Activated CD8-positive, alpha-beta memory T cell treated with anti-CD3 and anti-CD28 coated beads, Interleukin-2, amount 50 U/mL, for 1 hour (primary cell): ENCODE measurements around the gene TMOD2.

Experiments
- DNase-seq: peaks from one replicate; pipeline ENCODE4 v3.0.0-alpha.2; 2020; ENCODE audit errors: extremely low read depth

Gene TMOD2

DNA sequence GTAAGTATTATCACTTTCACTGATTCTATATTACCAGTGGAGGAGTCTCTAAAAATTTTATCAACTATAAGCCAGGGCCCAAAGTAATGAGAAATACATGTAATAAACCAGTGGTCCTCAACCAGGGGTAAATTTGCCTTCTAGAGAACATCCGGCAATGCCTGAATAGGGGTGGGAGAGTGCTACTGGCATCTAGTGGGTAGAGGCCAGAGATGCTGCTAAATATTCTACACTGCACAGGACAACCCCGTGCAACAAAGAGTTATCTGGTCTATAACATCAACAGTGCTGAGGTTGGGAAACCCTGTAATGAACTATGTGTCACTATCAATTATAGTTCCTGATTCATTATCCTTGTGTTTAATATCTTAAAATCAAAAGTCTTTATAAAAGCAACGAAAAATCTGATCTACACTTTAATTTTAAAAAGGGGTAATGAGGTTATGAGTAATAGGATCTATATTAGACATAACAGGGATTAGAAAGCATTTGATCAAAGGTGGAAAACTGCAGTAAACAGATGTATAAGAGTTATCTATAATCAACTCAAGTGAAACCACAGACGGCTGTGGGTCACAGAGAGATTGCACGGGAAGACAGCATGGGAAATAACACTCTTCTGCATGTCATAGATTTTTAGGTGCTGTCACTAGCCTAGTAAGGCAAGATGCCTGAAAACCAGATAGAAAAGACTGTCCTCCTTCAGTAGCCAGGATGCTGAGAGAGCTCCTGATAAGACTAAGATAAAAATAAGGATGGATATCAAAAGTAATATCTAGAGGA, 16.0 kb upstream of the TMOD2 start:
- DNase-seq, result no peak

DNA sequence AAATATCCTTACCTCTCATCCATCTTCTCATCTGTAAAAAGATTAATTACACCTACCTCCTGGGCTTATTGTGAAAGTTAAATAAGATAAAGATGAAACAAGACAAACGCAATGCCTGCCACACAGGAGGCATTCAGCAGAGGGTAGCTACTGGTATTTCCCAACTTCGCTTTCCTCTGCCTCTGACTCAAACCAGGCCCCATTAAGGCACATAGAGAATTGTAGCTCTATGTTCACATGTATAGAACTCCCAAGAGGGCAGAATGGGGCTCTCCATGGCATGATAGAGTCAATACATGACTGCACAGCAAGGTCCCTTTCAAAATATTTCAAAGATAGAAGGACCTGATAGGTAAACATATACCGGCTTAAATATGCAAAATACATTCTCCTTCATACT, 15.3 kb upstream of the TMOD2 start:
- no peak for DNase-seq

DNA sequence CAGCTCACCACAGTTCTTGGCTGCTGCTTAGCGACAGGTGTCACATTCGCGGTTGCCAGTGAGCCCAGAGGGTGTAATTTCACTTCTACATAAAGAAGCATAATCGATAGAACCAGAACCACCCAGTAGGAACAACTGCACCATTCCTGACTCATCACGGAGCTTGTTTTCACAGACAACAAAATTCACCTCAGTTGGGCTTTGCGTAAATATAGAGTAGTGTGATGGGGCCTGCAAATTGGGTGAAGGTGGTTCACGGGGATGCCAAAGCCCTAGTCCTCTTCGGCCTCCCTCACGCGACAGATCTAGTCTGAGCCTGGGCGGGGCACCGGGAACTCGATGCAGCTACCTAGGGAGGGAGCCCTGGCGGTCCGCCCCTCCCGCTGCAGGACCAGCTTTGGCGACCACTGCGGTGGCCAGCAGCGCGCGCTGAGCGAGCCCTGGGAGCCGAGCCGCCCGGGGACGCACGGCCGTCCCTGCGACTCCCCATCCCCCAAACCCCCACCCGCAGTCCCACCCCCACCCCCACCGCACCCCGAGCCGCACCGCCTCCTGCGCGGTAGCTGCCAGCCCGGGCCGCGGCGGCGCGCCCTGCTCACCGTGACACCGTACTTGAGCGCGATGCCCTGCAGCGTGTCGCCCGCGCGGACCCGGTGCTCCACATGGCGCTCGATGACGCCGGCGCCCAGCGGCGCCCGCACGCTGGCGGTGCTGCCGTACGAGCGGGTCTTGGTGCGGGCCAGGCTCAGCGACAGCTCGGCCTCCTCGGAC, 14.5 kb upstream of the TMOD2 start:
- no peak for DNase-seq

DNA sequence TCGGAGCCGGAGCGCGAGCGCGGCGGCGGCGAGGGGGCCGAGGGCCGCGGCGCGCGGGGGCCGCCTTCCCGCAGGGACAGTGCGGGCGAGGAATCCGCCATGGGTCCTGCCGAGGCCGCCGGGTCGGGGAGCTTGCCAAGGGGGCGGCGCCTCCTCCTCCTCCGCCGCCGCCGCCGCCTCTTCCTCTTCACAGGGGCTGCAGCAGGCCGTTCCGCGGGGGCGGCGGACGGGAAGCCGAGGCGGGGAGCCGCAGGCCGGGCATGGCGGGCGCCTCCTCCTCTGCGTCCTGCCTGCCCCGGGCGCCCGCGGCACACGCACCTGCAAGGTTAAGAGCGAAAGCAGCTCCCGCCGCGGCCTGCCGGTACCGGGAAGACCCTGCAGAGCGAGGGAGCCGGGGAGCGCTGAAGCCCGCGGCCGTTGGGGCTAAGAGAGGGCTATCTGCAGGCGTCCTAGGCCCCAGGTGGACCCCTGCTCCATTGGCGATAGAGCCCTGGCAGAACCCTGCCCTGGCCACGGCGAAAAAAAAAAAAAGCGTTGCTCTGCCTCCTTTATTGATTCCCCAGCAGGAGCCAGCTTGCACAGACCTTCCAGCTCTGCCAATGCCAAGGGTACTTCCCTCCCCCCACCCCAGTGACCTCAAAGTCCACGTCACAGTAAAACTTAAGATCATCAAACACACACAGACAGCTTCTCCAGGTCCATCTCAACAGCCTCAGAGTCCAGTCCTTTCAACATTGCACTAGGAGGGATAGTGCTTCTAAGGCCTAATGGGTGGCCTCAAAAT, 13.7 kb upstream of the TMOD2 start, which contains the start of gene LYSMD2:
LYSMD2 (minus strand) TSS at position 134 of the 784 bp plus-strand sequence; CDS start at position 101, 33 bp downstream.
- DNase-seq, result no peak

DNA sequence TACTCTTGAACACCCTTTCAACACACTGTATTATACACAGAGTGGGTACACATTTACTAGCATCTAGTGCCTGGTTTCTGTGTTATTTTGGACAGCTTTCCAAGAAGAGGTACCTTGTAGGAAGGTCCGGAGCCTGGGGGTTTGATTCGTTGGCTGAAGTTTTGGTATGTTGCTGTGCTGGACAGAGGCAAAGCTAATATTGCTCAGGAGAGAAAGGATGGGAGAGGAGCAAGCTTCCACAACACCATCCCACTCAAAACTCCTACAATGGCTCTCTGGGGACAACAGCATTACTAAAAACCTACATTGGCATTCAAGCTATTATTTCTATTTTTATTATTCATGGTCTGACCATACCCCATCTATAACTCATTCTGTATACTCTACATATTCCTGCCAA, 12.8 kb upstream of the TMOD2 start:
- no peak for DNase-seq

DNA sequence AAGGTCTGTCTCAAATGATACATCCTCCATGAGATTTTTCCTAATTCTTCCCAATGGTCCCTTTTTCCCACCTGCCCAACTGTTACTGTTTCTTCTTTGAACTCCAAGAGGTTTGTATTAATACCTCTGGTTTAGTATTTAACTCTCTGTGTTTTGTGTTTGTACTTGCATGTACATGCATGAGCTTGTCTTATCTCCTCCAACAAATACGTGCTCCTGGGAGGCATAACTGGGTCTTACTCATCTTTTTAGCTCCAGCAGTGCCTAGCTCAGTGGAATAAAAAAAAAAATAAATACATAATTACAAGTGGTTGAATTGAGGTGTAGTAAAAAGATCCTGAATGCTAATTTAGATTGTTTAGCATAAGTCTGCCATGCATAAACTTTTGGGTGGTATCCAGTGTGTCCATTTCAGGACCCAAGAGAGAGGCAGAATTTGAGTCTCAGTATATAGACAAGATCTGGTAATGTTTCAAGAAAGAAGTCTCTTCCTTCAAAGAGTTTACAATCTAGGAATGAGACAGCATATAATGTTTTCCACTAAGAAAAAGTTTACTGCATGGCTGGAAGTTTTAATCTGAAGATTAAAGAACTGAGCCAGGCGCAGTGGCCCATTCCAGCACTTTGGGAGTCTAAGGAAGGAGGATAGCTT, 12.2 kb upstream of the TMOD2 start:
- no peak for DNase-seq

DNA sequence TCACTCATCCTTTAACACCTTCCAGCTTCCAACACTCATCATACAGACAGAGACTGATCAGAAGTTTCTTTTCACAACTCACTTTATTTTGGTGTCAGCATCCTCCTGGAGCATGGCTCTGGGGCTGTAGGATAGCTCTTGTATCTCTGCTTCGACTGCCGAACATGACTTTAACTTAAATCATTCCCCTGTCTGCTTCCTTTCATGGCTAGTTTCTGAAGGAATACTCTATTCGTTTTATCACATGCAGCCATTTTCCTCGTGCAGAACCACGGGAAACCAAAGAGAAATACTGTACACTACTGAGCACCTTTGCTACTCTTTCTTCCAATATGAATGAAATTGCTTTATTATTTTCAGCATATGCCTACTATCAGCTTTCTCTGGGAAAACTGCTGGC, 2.1 kb upstream of the TMOD2 start:
- no peak for DNase-seq

DNA sequence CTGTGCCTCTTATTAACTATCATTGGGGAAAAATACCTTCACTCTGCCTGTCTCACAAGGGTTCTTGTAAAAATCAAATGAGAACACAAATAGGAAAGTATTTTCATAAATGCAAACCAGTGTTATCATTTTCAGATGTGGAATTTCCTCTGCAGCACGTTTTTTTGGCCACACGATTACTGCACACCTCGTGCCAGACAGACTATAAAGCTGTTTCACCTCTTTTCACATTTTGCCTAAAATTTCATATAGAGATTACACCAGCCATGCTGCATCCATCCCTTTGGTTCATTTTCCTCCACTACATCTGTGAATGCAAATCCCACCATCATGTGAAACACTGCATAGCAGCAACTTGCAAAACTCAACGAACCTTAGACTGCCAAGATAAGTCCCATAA, 1.2 kb upstream of the TMOD2 start:
- no peak for DNase-seq

DNA sequence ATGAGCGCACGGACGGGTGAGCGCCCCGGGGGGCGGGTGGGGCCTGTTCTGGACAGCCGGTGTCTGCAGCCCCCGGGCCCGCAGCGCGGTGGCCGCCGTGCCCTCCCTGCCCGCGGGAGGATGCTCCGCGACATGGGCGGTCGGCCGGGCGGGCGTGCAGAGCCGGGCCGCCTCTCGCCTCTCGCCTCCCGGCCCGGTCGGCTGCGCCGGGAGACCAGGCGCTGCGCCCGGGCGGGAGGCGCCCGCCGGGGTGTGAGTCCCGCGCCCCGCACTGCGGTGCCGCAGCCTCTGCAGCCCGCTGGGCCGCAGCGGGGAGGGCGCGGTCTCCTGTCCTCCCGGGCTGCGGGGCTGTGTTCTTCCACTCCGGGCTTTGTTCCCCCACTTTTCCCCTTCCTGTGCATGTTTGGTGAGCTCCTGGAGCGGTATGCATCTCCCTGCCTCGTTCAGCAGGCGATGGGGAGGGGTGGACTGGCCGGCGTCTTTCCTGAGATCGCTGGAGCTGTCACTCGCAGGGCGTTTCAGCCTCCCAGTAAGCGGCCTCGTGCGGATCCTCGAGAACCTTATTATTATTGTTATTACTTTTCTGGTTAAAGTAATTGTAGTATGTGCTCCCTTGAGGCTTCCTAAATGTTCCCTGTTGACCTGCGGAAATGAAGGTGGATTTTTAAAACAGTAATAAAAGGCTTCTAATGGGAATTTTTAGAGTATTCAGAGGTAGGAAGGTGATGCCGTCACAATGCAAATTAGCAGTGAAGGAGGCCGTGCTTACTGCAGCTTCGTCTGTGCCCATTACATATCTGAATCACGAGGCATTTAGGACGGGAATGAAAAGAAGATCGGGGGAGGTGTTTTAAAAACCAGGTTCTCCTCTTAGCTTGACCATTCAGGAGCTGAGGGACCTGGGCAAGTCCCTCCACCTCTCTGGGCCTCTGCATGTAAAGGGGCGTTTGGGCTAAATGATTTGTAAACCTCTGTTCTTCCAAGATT, 593 bp downstream of the TMOD2 start:
- no peak for DNase-seq

DNA sequence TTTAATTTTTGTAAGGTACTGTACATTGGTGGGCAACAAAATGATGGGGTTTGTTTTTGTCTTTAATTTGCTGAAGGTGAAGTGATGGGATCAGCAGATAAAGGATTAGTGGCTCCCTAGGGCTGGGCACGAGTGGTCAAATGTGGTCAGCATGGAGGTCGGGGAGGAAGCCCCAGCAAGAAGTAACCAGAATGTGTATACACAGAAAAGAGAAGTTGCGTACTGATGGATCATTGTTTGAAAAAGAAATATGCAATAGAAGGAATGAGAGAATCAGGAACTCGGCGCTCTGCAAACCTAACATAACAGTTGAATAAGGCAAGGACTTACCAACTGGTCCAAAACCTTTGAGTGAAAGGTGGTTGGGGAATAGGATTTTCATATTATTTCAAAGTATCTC, 1.5 kb downstream of the TMOD2 start:
- no peak for DNase-seq

DNA sequence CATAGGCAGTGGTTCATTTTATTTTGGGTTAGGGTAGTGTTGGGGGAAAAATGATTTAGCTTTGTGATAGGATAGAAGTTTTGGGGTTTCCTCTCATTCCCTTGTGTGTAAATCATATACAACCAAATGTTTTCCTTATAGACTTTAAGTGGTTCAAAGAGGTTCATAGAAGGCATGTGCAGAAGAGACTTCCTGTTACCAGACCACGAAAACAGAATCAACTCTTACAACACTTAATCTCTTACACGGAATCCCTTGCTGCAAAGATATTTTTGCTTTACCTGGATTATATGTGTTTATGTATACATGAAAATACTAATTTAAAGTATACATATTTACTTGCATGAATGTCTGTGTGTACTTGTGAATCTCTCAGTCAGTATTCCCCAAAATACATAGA, 2.9 kb downstream of the TMOD2 start:
- DNase-seq, result no peak

DNA sequence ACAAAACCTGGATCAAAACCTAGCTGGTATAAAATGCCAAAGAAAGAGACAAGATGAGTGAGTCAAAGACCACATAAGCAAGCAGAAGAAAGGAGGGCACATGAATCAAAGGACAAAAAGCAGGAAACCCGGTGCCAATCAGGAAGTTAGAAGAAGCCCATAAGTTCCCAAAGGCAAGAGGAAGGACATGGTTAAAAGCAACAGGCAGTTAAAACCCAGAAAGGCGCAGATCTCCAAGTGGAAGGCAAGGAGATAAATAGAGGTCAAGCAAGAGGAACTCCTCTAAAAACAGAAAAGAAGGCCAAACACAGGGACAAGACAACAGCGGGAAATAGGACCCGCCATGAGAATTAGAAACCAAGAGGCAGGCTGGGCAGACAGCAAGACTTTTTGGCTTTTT, 4.4 kb downstream of the TMOD2 start:
- no peak for DNase-seq

DNA sequence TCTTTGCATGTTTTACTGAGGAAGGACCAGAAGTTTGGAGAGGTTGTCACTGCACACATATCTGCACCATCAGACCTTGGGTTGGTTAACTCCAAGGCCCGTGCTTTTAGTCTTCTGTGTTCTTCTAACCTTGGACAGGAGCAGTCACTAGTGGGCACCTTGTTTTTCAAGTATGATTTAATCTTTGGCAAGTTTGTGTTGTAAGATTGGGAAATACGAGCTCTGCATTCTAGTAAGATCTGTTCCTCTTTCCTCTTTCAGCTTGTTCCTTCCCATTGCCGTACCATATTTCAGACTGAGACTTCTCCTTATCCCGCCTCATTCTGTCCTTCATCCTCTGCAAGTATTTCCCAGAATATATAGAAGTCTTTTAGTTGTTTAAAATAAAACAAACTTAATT, 5.1 kb downstream of the TMOD2 start:
- no peak for DNase-seq

DNA sequence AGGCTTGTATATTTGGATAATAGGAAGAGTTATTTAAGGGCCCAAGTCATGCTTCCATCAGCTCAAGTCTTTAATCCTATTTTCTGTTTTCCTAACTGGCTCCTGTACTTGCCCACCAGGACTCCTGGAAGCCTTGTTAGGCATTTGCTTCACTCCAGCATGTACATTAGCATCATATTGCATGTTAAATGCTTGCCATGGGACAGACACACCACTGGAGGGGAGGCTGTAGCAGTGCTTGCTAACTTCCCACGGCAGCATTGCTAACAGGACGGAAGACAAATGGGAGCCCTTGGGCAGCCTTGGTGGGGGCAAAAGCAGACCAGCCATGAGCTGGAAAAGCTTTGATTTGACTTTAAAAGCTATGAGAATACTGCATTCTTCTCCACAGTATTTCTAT, 6.1 kb downstream of the TMOD2 start:
- DNase-seq, result no peak

DNA sequence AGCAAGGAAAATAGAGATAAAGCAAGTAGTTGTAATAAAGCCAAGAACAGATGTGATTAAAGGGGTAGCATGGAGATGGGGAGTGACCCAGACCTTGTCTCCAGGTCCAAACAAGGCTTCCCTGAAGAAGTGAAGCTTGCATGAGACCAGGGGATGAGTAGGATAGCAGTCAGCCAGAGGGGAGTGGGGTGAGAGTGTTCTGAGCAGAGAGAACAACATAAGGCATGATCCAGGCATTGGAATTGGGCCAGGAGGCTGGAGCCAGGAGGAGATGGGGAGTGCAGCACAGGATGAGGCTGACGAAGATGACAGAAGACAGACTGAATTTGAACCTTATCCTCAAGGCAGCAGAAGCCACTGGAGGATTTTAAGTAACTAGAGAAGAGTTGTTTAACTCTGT, 7.2 kb downstream of the TMOD2 start:
- DNase-seq, result no peak

DNA sequence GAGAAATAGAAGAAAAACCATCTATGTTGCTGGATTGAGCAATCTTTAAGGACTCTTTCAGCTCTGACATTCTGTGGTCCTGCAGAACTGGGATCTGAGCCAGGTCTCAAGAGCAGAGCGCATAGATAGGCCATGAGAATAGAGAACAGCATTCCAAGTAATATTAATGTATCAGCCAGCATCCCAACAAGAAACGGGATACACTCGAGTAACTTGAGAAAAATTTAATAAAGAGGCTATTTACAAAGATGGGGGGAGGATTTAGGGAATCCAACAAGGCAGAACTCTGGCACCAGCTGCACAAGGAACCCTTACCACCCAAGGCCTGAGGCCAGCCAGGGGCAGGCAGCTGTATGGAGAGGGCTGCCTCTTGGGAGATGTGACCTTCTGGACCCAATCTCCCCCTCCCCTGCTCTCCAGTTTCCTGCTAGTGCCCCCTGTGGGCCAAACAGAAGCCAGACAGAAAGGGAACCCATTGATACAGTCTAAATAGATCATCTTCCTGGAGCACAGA, 8.2 kb downstream of the TMOD2 start:
- DNase-seq, result no peak

DNA sequence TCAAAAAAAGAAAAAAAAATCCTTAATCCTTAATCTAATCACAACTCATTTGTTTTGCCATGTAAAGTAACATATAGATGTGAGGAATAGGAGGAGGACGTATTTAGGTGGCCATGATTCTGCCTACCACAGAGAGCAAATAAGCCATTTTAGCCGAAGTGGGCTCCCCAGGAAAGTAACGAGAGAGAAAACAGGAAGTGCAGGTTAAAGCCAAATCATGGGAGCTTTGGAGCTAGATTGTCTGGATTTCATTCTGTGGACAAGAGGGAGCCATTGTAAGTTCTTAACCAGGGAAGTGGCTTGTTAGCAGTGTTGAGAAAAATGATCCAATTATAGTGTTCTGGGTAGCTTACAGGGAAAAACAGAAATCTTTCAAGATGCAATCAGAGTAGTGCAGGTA, 9.4 kb downstream of the TMOD2 start:
- no peak for DNase-seq

DNA sequence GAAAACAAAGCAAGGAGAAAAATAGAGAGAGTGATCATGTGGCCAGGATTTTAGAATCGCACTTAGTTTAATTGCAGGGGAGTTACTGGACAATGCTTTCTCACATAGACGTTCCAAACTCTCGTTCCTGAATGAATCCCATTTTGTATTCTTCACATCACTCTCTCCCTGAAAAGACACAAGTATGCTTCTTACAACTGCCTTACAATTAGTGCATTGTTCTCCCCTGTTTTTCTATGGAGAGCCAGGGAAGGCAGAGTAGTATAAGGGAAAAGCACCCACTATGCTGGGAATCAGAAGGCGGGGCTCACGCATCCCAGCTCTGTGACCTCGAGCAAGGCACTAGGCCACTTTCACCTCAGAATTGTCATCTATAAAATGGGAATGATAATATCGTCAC, 14.4 kb downstream of the TMOD2 start:
- no peak for DNase-seq

DNA sequence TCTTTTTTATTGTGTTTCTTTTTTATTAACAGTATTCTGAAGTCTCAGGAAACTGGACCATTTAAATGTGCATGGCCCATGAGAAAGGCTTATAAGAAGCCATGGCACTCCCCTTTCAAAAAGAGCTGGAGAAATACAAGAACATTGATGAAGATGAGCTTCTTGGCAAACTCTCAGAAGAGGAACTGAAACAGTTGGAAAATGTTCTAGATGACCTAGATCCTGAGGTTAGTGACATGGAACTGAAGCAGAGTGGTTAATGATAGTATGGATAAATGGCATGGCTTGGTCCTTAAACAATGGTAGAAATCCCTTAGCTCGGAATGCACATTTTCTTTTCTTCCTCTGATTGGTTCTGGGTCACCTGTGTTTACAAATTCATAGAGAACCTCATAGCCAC, 14.9 kb downstream of the TMOD2 start:
- DNase-seq, result no peak

DNA sequence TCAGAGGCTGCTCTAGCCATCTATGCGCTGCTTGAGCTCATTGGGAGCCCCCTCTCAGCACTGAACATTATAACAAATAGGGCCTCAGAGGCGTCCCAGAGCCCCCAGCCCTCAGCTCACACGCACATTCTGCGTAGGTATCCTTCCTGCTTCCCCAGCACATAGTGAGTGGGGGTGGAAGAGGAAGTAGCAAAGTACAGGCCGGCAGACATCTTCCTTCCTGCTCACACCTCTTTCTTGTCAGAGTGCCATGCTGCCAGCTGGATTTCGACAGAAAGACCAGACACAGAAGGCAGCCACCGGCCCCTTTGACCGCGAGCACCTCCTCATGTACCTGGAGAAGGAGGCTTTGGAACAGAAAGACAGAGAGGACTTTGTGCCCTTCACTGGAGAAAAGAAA, 16.6 kb downstream of the TMOD2 start:
- no peak for DNase-seq

DNA sequence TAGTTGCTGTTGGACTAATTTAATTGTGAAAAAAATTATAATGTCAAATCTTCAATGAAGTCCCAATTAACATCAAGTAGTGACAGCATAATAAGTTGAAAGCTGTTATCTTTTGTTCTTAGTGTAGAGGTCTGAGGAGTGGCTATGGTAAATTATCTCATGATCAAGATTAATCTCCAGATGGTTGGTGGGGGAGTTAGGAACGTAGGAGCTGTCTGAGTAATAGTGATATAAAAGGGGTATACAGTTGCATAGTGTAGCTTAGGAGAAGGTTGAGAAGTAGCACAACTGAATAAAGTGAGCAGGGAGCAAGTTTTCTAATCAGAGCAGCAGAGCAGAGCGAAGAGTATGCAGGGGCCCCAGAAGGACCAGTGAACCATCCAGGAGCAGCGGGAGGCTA, 19.5 kb downstream of the TMOD2 start:
- no peak for DNase-seq
